ENCODE measurements around the gene TM7SF2.

- TF ChIP-seq CTCF (IDR thresholded peaks at IDR 0.05; ENCODE audit: borderline replicate concordance, extremely low read depth, low read length, poor library complexity, severe bottlenecking), result no peak
- no peak for TF ChIP-seq EZH2 (IDR thresholded peaks at IDR 0.05; ENCODE audit: borderline replicate concordance, low read depth, low read length, severe bottlenecking)
Observed at GRCh38 chr11:65130631-65131416, 19.2 kb downstream of the TM7SF2 start.
